Measurements from ENCODE around the gene SNTG2. TPM values are rescaled to one million over a fixed set of nuclear protein-coding genes. Genes with fewer than 3 reads are reported as not detected.

SNTG2 gene
- total and polyA plus RNA-seq, 4 donors: 4.5 to 7.0 TPM; not detected in 2

DNA sequence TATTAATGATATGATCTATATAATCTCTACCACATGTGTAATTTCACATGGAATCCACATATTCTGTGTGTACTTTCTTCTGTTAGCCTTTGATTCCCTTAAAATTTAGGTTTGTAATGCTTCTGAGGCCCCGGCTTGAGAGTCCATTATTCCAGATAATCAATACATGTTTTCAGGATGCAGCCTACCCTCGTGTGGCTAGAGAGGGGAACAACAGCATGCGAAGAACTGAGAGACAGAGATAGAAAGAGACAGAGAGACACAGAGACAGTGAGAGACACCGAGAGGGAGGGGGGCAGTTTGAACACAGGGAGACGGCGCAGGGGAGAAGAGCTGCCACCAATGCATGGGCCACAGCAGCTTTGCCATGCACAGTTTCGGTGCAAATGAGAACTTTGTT, 185.4 kb downstream of the SNTG2 start:
- Histone ChIP-seq H3K36me3 (ENCODE audit: control insufficient read depth in 1 of 2, insufficient read depth in 2 of 2, low read length in 1 of 2) (no peaks in the 10 kb centered on the region), H3K9me3 (ENCODE audit: control insufficient read depth, low read length) (peaks cover under 1% of the 10 kb centered on the region), H3K4me3 (ENCODE audit: low read length in 2 of 2) (no peak overlapping the region), H3K4me1 (ENCODE audit: control insufficient read depth in 1 of 2, insufficient read depth in 2 of 2, low read length in 2 of 2) (no peaks in the 10 kb centered on the region), H3K27ac (ENCODE audit: low read depth in 1 of 2, low read length in 2 of 2) (no peak overlapping the region), H3K27me3 (ENCODE audit: control insufficient read depth in 1 of 2, insufficient read depth in 2 of 2, low read length in 1 of 2) (no peaks in the 10 kb centered on the region)
- no peak for DNase-seq
- intact Hi-C loops (cut with DNase I): no loop called here
- WGBS, 2 donors: 48 to 61% methylated on average over 7 of the region's 7 CpGs
- ATAC-seq (ENCODE audit: low FRiP score): no peak

DNA sequence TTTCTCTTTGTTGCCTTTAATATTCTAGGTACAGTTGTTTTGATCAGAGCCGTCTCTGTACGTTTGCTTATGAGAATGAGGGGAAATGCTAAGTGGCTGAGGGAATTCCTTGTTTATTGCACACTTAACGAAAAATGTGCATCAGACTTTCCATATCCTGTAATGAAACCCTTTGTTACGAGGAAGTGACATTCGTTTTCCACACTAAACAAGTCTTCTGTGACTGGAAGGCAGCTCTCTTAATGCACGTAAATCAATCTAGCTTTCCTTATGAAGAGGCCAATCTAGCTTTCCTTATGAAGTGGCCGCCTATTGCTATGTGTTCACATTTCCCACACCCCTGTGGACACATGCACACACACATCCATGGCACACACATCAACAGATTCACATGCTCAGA, 186.2 kb downstream of the SNTG2 start:
- H3K9me3 ChIP-seq (ENCODE audit: control insufficient read depth, low read length): peaks cover 1% of the 10 kb centered on the region
- no peak overlapping the region for H3K27ac ChIP-seq (ENCODE audit: low read depth in 1 of 2, low read length in 2 of 2)
- intact Hi-C loops (cut with DNase I): no loop called here
- no peaks in the 10 kb centered on the region for H3K27me3 ChIP-seq (ENCODE audit: control insufficient read depth in 1 of 2, insufficient read depth in 2 of 2, low read length in 1 of 2)
- no peak for DNase-seq
- ATAC-seq (ENCODE audit: low FRiP score): peak; percentile 26
- H3K4me1 ChIP-seq (ENCODE audit: control insufficient read depth in 1 of 2, insufficient read depth in 2 of 2, low read length in 2 of 2): no peaks in the 10 kb centered on the region
- WGBS, 2 donors: 53% methylated on average over 7 of the region's 7 CpGs
- H3K36me3 ChIP-seq (ENCODE audit: control insufficient read depth in 1 of 2, insufficient read depth in 2 of 2, low read length in 1 of 2): no peaks in the 10 kb centered on the region
- H3K4me3 ChIP-seq (ENCODE audit: low read length in 2 of 2): no peak overlapping the region

DNA sequence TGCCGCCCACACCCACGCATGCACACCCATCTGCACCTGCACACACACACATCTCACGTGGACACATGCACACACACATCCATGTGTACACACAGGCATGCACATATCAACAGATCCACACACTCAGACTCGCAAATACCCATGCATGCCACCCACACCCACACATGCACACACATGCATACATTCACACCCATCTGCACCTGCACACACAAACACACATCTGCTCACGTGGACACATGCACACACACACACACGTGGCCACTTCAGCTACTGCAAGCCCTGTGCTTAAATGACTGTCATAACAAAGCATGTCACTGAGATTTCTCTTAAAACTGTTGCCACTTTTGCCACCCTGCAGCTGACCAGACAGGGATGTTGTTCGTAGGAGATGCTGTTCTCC, 186.6 kb downstream of the SNTG2 start:
- WGBS, 2 donors: 80 to 81% methylated on average over 7 of the region's 7 CpGs
- Histone ChIP-seq H3K36me3 (ENCODE audit: control insufficient read depth in 1 of 2, insufficient read depth in 2 of 2, low read length in 1 of 2) (no peaks in the 10 kb centered on the region), H3K27me3 (ENCODE audit: control insufficient read depth in 1 of 2, insufficient read depth in 2 of 2, low read length in 1 of 2) (no peaks in the 10 kb centered on the region), H3K4me3 (ENCODE audit: low read length in 2 of 2) (no peak overlapping the region), H3K9me3 (ENCODE audit: control insufficient read depth, low read length) (peaks cover 1% of the 10 kb centered on the region), H3K4me1 (ENCODE audit: control insufficient read depth in 1 of 2, insufficient read depth in 2 of 2, low read length in 2 of 2) (no peaks in the 10 kb centered on the region), H3K27ac (ENCODE audit: low read depth in 1 of 2, low read length in 2 of 2) (no peak overlapping the region)
- intact Hi-C loops (cut with DNase I): no loop called here
- no peak for ATAC-seq (ENCODE audit: low FRiP score)
- DNase-seq: no peak

- Histone ChIP-seq H3K9me3 (ENCODE audit: control insufficient read depth, low read length) (peaks cover 1% of the 10 kb centered on the region), H3K27me3 (ENCODE audit: control insufficient read depth in 1 of 2, insufficient read depth in 2 of 2, low read length in 1 of 2) (no peaks in the 10 kb centered on the region), H3K27ac (ENCODE audit: low read depth in 1 of 2, low read length in 2 of 2) (no peak overlapping the region), H3K4me1 (ENCODE audit: control insufficient read depth in 1 of 2, insufficient read depth in 2 of 2, low read length in 2 of 2) (no peaks in the 10 kb centered on the region), H3K36me3 (ENCODE audit: control insufficient read depth in 1 of 2, insufficient read depth in 2 of 2, low read length in 1 of 2) (no peaks in the 10 kb centered on the region), H3K4me3 (ENCODE audit: low read length in 2 of 2) (no peak overlapping the region)
- ATAC-seq (ENCODE audit: low FRiP score) (no peak), DNase-seq (no peak)
- WGBS, 2 donors: 72 to 79% methylated on average over 15 of the region's 15 CpGs
- intact Hi-C loops (cut with DNase I): no loop called here
Observed at GRCh38 chr2:1137913-1138391, 187.3 kb downstream of the SNTG2 start.

GRCh38 chr2:1140389-1141003, 189.8 kb downstream of the SNTG2 start:
- H3K9me3 ChIP-seq (ENCODE audit: control insufficient read depth, low read length): peaks cover 1% of the 10 kb centered on the region
- no peaks in the 10 kb centered on the region for H3K4me1 ChIP-seq (ENCODE audit: control insufficient read depth in 1 of 2, insufficient read depth in 2 of 2, low read length in 2 of 2)
- H3K27me3 ChIP-seq (ENCODE audit: control insufficient read depth in 1 of 2, insufficient read depth in 2 of 2, low read length in 1 of 2): no peaks in the 10 kb centered on the region
- H3K27ac ChIP-seq (ENCODE audit: low read depth in 1 of 2, low read length in 2 of 2): no peak overlapping the region
- H3K4me3 ChIP-seq (ENCODE audit: low read length in 2 of 2): no peak overlapping the region
- 29 to 31% methylated on average over 17 of the region's 17 CpGs for WGBS, 2 donors
- DNase-seq: no peak
- H3K36me3 ChIP-seq (ENCODE audit: control insufficient read depth in 1 of 2, insufficient read depth in 2 of 2, low read length in 1 of 2): no peaks in the 10 kb centered on the region
- ATAC-seq (ENCODE audit: low FRiP score): peak; percentile 51
- intact Hi-C loops (cut with DNase I): no loop called here

GRCh38 chr2:1141079-1141478, 190.4 kb downstream of the SNTG2 start:
- intact Hi-C loops (cut with DNase I): no loop called here

DNA sequence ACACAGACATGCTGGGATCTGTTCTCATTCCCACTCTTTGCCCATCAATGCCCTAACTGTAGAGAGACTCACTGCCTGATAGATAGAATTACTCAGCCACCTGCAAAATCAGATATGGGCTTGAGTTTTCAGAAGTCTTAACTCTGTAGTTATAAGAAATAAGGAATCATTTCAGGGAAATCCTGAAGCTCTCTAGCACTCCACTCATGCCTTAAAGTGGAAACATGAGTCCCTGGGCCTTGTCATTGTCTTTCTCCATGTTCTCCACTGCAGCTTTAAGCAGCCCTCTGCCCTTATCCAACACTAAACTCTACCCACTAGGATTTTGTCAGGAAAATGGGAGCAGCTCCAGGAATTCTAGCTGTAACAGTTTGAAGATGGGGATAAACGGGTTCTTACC, 192.5 kb downstream of the SNTG2 start:
- peaks cover 1% of the 10 kb centered on the region for H3K9me3 ChIP-seq (ENCODE audit: control insufficient read depth, low read length)
- no peak for DNase-seq
- no peaks in the 10 kb centered on the region for H3K27me3 ChIP-seq (ENCODE audit: control insufficient read depth in 1 of 2, insufficient read depth in 2 of 2, low read length in 1 of 2)
- no peaks in the 10 kb centered on the region for H3K4me1 ChIP-seq (ENCODE audit: control insufficient read depth in 1 of 2, insufficient read depth in 2 of 2, low read length in 2 of 2)
- ATAC-seq (ENCODE audit: low FRiP score): no peak
- WGBS, 2 donors: 70 to 74% methylated on average over 1 of the region's 1 CpG
- intact Hi-C loops (cut with DNase I): no loop called here
- H3K27ac ChIP-seq (ENCODE audit: low read depth in 1 of 2, low read length in 2 of 2): no peak overlapping the region
- H3K36me3 ChIP-seq (ENCODE audit: control insufficient read depth in 1 of 2, insufficient read depth in 2 of 2, low read length in 1 of 2): no peaks in the 10 kb centered on the region
- no peak overlapping the region for H3K4me3 ChIP-seq (ENCODE audit: low read length in 2 of 2)

More at GRCh38 chr2:1141079-1141478, 190.4 kb downstream of the SNTG2 start:
- ATAC-seq (ENCODE audit: low FRiP score) (no peak), DNase-seq (no peak)
- Histone ChIP-seq H3K4me1 (ENCODE audit: control insufficient read depth in 1 of 2, insufficient read depth in 2 of 2, low read length in 2 of 2) (no peaks in the 10 kb centered on the region), H3K27ac (ENCODE audit: low read depth in 1 of 2, low read length in 2 of 2) (no peak overlapping the region), H3K9me3 (ENCODE audit: control insufficient read depth, low read length) (peaks cover 1% of the 10 kb centered on the region), H3K4me3 (ENCODE audit: low read length in 2 of 2) (no peak overlapping the region), H3K27me3 (ENCODE audit: control insufficient read depth in 1 of 2, insufficient read depth in 2 of 2, low read length in 1 of 2) (no peaks in the 10 kb centered on the region), H3K36me3 (ENCODE audit: control insufficient read depth in 1 of 2, insufficient read depth in 2 of 2, low read length in 1 of 2) (no peaks in the 10 kb centered on the region)
- WGBS, 2 donors: 77% methylated on average over 7 of the region's 7 CpGs

GRCh38 chr2:1147873-1148612, 197.4 kb downstream of the SNTG2 start:
- 48 to 49% methylated on average over 5 of the region's 5 CpGs for WGBS, 2 donors
- ATAC-seq (ENCODE audit: low FRiP score) (no peak), DNase-seq (no peak)
- no peak overlapping the region for H3K27ac ChIP-seq (ENCODE audit: low read depth in 1 of 2, low read length in 2 of 2)
- intact Hi-C loops (cut with DNase I): no loop called here
- no peaks in the 10 kb centered on the region for H3K27me3 ChIP-seq (ENCODE audit: control insufficient read depth in 1 of 2, insufficient read depth in 2 of 2, low read length in 1 of 2)
- peaks cover 2% of the 10 kb centered on the region for H3K9me3 ChIP-seq (ENCODE audit: control insufficient read depth, low read length)
- H3K36me3 ChIP-seq (ENCODE audit: control insufficient read depth in 1 of 2, insufficient read depth in 2 of 2, low read length in 1 of 2): no peaks in the 10 kb centered on the region
- H3K4me1 ChIP-seq (ENCODE audit: control insufficient read depth in 1 of 2, insufficient read depth in 2 of 2, low read length in 2 of 2): no peaks in the 10 kb centered on the region
- H3K4me3 ChIP-seq (ENCODE audit: low read length in 2 of 2): no peak overlapping the region
